ACC112 (cell line): ENCODE results near the gene TATDN3.

Experiments
- H2AFZ ChIP-seq: fragments of 200-600 bp; sonication (generic); one replicate; pipeline ENCODE4 v1.6.0; 2017; ENCODE audit warnings: antibody characterized with exemption, low read length; ENCODE audit not compliant: unreplicated experiment
- H3K27ac ChIP-seq: fragments of 200-600 bp; sonication (generic); 2 replicates; pipeline ENCODE4 v1.5.1; 2014; ENCODE audit warnings: low read depth, mild to moderate bottlenecking, antibody characterized with exemption, low read length, moderate library complexity
- H3K27me3 ChIP-seq: fragments of 200-600 bp; sonication (generic); 2 replicates; pipeline ENCODE4 v1.6.1; 2014; ENCODE audit warnings: mild to moderate bottlenecking, antibody characterized with exemption, low read length, moderate library complexity, mixed read lengths; ENCODE audit not compliant: insufficient read depth
- H3K36me3 ChIP-seq: fragments of 200-600 bp; sonication (generic); 2 replicates; pipeline ENCODE4 v1.6.1; 2016; ENCODE audit warnings: mild to moderate bottlenecking, antibody characterized with exemption, low read length, moderate library complexity, mixed read lengths; ENCODE audit not compliant: insufficient read depth
- H3K4me1 ChIP-seq: fragments of 200-600 bp; sonication (generic); one replicate; pipeline ENCODE4 v1.6.1; 2016; ENCODE audit warnings: low read length, mixed read lengths; ENCODE audit not compliant: insufficient read depth, unreplicated experiment, control insufficient read depth
- H3K4me3 ChIP-seq: fragments of 200-600 bp; sonication (generic); 2 replicates; pipeline ENCODE4 v1.5.1; 2014; ENCODE audit warnings: mild to moderate bottlenecking, low read depth, low read length
- H3K79me2 ChIP-seq: fragments of 200-600 bp; sonication (generic); one replicate; pipeline ENCODE4 v1.6.0; 2016; ENCODE audit warnings: low read length; ENCODE audit not compliant: control insufficient read depth, unreplicated experiment, insufficient read depth

Gene TATDN3

GRCh38 chr1:212791676-212792395 lies at the start of gene TATDN3, which contains the start of gene NSL1:
Gene TATDN3, plus strand, starts transcription at chr1:212791894. Its CDS starts 28 bp downstream, at chr1:212791922.
Gene NSL1, minus strand, starts transcription at chr1:212791777. Its CDS starts 14 bp downstream, at chr1:212791763.
- no peaks in the 10 kb centered on the region for H3K27me3 ChIP-seq
- H3K27ac ChIP-seq, result peak within 1 kb of the TSS; percentile 74
- peaks cover 11% of the 10 kb centered on the region for H3K4me1 ChIP-seq
- no peaks in the 10 kb centered on the region for H3K36me3 ChIP-seq
- H3K79me2 ChIP-seq, result peaks cover 23% of the 10 kb centered on the region
- H3K4me3 ChIP-seq, result peak within 1 kb of the TSS; percentile 96
- H2AFZ ChIP-seq, result peak within 1 kb of the TSS; percentile 98

- Histone ChIP-seq H3K79me2 (peaks cover 11% of the 10 kb centered on the region), H3K27ac (no peak overlapping the region), H3K36me3 (peaks cover 5% of the 10 kb centered on the region; the same call in 1 of the 2 replicates), H3K27me3 (no peaks in the 10 kb centered on the region), H2AFZ (no peak overlapping the region), H3K4me3 (no peak overlapping the region), H3K4me1 (no peaks in the 10 kb centered on the region)
Measured at GRCh38 chr1:212743901-212744475, 47.7 kb upstream of the TATDN3 start.

- no peaks in the 10 kb centered on the region for H3K27me3 ChIP-seq
- H3K27ac ChIP-seq, result no peak overlapping the region
- H2AFZ ChIP-seq, result no peak overlapping the region
- H3K79me2 ChIP-seq, result peaks cover 11% of the 10 kb centered on the region
- peaks cover 5% of the 10 kb centered on the region; the same call in 1 of the 2 replicates for H3K36me3 ChIP-seq
- peaks cover 5% of the 10 kb centered on the region for H3K4me1 ChIP-seq
- no peak overlapping the region for H3K4me3 ChIP-seq
Measured at GRCh38 chr1:212745303-212745702, 46.4 kb upstream of the TATDN3 start.

- H3K36me3 ChIP-seq, result 0 out of 2 replicates have a peak, but pooled peaks cover 4% of the 10 kb centered on the region
- H3K4me1 ChIP-seq, result peaks cover 6% of the 10 kb centered on the region
- H3K27ac ChIP-seq, result no peak overlapping the region
- no peaks in the 10 kb centered on the region for H3K27me3 ChIP-seq
- H3K4me3 ChIP-seq, result no peak overlapping the region
- H3K79me2 ChIP-seq, result peaks cover 11% of the 10 kb centered on the region
- H2AFZ ChIP-seq, result no peak overlapping the region
Measured at GRCh38 chr1:212746546-212746945, 45.1 kb upstream of the TATDN3 start.

- Histone ChIP-seq H3K36me3 (no peaks in the 10 kb centered on the region), H3K27ac (peak overlapping the region; percentile 30; the same call in 1 of the 2 replicates), H3K4me1 (peaks cover 19% of the 10 kb centered on the region), H2AFZ (no peak overlapping the region), H3K4me3 (no peak overlapping the region), H3K79me2 (peaks cover 8% of the 10 kb centered on the region), H3K27me3 (no peaks in the 10 kb centered on the region)
Measured at GRCh38 chr1:212749821-212750535, 41.7 kb upstream of the TATDN3 start.

- Histone ChIP-seq H2AFZ (peak overlapping the region; percentile 61), H3K36me3 (no peaks in the 10 kb centered on the region), H3K4me3 (peak overlapping the region; percentile 88), H3K27ac (peak overlapping the region; percentile 72), H3K27me3 (no peaks in the 10 kb centered on the region), H3K79me2 (peaks cover 5% of the 10 kb centered on the region), H3K4me1 (peaks cover 19% of the 10 kb centered on the region)
Measured at GRCh38 chr1:212752252-212752933, 39.3 kb upstream of the TATDN3 start.

- H2AFZ ChIP-seq, result peak overlapping the region; percentile 61
- no peaks in the 10 kb centered on the region for H3K36me3 ChIP-seq
- peak overlapping the region; percentile 72 for H3K27ac ChIP-seq
- peaks cover 5% of the 10 kb centered on the region for H3K79me2 ChIP-seq
- peak overlapping the region; percentile 88 for H3K4me3 ChIP-seq
- H3K27me3 ChIP-seq, result no peaks in the 10 kb centered on the region
- peaks cover 19% of the 10 kb centered on the region for H3K4me1 ChIP-seq
Measured at GRCh38 chr1:212752934-212753497, 38.7 kb upstream of the TATDN3 start.

- H3K27me3 ChIP-seq, result no peaks in the 10 kb centered on the region
- H3K27ac ChIP-seq, result no peak overlapping the region
- peaks cover 5% of the 10 kb centered on the region for H3K79me2 ChIP-seq
- H2AFZ ChIP-seq, result no peak overlapping the region
- no peak overlapping the region for H3K4me3 ChIP-seq
- H3K36me3 ChIP-seq, result no peaks in the 10 kb centered on the region
- H3K4me1 ChIP-seq, result peaks cover 19% of the 10 kb centered on the region
Measured at GRCh38 chr1:212753749-212754148, 37.9 kb upstream of the TATDN3 start.

GRCh38 chr1:212754193-212754592 lies 37.5 kb upstream of the TATDN3 start:
- Histone ChIP-seq H3K4me1 (peaks cover 19% of the 10 kb centered on the region), H2AFZ (no peak overlapping the region), H3K27me3 (no peaks in the 10 kb centered on the region), H3K27ac (no peak overlapping the region), H3K79me2 (peaks cover 6% of the 10 kb centered on the region), H3K4me3 (no peak overlapping the region), H3K36me3 (no peaks in the 10 kb centered on the region)

GRCh38 chr1:212754680-212755079 lies 37.0 kb upstream of the TATDN3 start:
- H3K4me3 ChIP-seq, result no peak overlapping the region
- no peak overlapping the region for H2AFZ ChIP-seq
- H3K4me1 ChIP-seq, result peaks cover 19% of the 10 kb centered on the region
- no peak overlapping the region for H3K27ac ChIP-seq
- H3K36me3 ChIP-seq, result no peaks in the 10 kb centered on the region
- H3K27me3 ChIP-seq, result no peaks in the 10 kb centered on the region
- H3K79me2 ChIP-seq, result peaks cover 9% of the 10 kb centered on the region
